Measurements from ENCODE around the gene SOX1.

Gene SOX1

DNA sequence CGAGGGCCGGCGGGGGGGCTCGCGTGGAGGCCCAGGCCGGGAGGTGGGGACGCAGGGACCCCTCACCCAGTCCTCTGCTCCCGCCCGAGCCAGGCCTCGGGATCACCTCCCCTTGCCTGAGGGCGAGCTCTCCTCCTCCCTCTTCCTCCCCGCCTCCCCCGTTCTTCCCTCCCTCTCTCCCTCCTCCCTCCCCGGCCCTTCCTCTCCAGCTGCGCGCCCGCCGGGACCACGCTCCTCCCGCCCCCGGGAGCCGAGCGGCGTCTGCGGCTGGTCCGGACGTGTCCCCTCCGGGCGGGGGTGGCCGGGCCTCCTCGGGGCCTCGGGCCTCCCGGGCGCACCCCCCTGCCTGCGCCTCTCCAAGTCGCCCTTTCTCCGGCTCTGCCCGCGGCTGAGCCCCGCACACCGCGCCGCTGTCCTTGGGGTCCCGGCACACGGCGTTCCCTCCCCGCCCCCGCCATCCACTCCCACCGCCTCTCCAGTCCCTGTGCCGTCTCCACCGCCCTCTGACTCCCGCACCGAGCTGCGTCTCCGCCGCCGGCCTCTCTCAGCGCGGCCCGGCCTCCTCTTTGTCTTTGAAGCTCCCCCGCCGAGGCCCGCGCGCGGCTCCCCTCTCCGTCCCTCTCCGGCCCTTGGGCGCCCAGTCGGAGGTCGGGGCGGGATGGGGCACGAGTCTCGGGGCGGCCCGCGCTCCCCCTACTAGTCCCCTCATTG, 5.7 kb downstream of the SOX1 start:
- no peak for DNase-seq (ENCODE audit: low read depth in 3 of 3)

GRCh38 chr13:112073245-112074138, 6.5 kb downstream of the SOX1 start:
- DNase-seq (ENCODE audit: low read depth in 3 of 3), result no peak

- DNase-seq (ENCODE audit: low read depth in 3 of 3), result no peak
Observed at GRCh38 chr13:112074139-112074865, 7.4 kb downstream of the SOX1 start.

DNA sequence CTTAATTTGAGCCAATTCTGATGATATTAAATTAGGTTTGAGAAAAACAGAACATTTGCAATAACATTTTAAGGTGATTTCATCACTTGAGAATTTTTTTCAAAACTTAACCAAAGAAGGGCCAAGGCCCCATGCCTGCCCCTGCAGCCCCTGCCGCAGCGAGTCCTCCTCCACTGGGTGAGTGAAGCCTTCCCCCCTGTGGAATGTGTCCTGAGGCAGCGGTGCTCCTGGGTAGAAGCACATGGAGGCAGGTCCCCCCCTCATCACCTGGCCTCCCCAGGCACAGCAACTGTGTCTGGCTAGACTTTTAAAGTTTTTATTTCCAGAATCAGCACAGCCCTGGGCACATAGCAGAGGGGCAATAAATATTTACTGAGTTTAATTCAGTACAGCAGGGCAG, 10.8 kb downstream of the SOX1 start:
- no peak for DNase-seq (ENCODE audit: low read depth in 3 of 3)

GRCh38 chr13:112078216-112078615, 11.3 kb downstream of the SOX1 start:
- no peak for DNase-seq (ENCODE audit: low read depth in 3 of 3)

- no peak for DNase-seq (ENCODE audit: low read depth in 3 of 3)
Observed at GRCh38 chr13:112078879-112079531, 12.1 kb downstream of the SOX1 start.

DNA sequence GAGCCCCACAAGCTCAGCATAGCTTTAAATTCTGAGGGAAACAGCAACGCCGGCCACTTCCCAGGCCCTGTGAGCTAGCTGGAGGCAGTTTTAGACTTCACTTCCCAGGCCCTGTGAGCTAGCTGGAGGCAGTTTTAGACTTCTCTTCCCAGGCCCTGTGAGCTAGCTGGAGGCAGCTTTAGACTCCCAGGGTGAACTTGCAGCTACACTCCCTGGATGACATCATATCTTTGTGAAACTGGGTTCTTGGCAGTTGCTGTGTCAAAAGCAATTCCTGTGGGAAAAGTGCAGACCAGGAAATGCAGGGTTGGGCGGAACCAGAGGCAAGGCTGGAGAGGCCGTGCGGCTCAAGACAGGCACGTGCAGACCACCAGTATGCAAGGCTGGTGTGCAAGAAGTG, 12.7 kb downstream of the SOX1 start:
- no peak for DNase-seq (ENCODE audit: low read depth in 3 of 3)

- no peak for DNase-seq (ENCODE audit: low read depth in 3 of 3)
Observed at GRCh38 chr13:112083971-112084370, 17.0 kb downstream of the SOX1 start.

DNA sequence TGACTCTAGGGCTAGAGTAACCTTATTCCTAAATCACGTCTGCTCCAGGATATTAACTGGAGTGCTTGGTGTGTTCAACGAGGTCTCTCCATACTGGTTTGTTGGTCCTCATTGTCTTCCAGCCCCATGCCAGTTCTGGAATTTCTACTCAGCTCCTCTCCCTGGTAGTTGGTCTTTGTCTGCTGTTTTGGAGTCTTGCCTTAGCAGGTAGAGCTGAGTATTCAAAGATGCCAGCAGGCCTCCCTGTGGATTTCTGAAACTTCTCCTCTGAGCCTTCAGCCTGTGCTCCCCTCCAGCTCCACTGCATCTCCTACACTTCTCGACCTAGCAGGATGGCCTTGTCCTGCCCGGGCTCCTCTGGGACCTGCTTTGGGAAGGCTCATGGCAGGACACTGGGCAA, 25.5 kb downstream of the SOX1 start:
- DNase-seq (ENCODE audit: low read depth in 3 of 3), result no peak

DNA sequence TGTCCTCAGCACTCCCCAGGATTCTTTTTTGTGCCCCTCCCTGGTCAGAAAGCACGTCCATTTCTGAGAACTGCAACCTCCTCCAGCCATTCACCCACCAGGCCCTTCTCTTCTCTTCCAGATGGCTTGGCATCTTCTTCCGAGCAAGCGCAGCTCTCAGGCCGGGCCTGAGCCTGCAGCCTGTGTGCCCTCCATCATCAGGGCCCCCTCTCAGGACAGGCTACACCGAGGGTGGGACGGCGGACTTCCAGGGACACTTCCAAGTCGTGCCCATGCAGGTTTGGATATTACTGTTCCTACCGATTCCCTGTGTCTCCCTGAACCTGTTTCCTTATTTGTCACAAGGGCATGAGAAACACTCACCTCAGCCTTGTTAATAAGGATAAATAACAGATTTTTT, 28.4 kb downstream of the SOX1 start:
- DNase-seq (ENCODE audit: low read depth in 3 of 3), result no peak

DNA sequence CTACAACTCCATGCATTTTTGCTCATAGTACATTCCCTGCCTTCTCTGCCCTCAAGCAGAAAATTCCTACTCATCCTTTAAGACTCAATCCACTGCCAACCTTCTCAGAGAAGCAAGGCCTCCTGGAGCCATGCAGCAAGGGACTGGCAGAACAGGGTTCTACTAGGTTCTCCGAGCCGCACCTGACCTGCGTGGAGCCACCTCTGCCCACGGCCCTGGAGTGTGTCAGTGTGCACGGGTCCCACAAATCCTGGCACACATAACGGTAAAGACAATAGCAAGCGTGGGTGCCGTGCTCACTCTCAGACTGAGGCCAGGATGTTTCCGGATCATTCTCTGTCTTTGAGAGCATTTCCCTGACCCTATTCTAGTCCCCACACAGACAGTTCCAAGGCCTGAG, 30.0 kb downstream of the SOX1 start:
- DNase-seq (ENCODE audit: low read depth in 3 of 3), result no peak

DNA sequence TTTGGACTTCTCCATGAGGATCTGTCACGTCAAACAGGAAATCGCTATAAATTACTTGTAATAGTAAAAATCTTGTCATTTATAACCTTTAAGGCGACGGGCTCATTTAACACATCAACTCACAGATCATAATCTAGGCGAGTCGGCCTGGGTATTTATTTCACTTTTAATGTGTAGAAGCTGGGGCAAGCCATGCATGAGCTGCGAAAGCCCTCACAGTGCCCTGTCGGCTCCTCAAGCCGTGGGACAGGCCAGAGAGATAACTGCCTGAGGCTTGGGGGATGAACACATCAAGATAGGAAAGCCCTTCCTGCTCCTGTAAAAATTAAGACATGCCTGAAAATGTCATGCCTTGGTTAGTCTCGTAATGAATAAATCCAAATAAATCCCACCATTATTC, 30.8 kb downstream of the SOX1 start:
- DNase-seq (ENCODE audit: low read depth in 3 of 3), result no peak

- DNase-seq (ENCODE audit: low read depth in 3 of 3), result no peak
Observed at GRCh38 chr13:112098699-112099098, 31.8 kb downstream of the SOX1 start.

DNA sequence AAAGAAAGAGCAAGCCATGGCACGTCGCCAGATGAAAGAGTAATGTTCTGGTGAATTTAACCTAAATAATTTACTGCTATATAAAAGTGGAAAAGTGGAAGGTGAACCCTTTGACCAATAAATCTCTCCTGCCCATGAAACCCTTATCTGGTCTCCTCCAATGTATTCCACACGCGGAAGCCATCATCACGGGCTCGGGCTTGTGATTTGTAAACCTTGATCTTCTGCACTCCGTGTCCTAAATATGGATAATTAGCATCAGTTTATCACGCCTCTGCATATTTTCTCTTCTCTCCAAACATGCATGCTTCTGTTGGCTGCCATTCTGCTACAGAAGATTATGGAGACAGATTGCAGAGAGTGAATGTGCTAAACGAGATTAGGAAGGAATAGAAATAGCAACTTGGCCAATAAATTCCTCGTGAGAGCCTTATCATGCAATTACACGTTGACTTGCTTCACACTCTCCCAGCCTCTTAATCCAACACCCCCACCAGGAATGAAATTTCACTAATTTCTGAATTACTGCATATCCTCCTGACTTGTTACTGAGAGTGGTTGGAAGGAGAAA, 34.5 kb downstream of the SOX1 start:
- no peak for DNase-seq (ENCODE audit: low read depth in 3 of 3)

DNA sequence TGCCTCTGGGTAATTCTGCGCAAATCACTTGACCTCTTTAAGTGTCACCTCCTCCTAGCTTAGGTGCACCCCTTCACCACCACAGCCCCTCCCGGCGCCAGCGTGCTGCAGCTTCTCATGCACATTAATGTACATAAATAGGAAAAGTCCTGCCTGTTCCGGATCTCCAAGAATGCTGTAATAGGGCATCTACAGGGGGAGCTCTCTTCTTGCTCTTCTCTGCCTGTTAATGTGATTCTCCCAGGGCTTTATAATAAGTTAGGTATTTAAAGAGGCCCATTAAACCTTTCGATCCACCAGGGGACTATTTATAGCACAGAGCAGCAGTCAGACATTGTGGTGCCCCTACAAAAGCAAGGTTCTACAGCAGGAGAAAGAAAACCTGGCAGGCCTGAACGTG, 35.3 kb downstream of the SOX1 start:
- DNase-seq (ENCODE audit: low read depth in 3 of 3), result no peak

GRCh38 chr13:112103260-112103838, 36.4 kb downstream of the SOX1 start:
- no peak for DNase-seq (ENCODE audit: low read depth in 3 of 3)

DNA sequence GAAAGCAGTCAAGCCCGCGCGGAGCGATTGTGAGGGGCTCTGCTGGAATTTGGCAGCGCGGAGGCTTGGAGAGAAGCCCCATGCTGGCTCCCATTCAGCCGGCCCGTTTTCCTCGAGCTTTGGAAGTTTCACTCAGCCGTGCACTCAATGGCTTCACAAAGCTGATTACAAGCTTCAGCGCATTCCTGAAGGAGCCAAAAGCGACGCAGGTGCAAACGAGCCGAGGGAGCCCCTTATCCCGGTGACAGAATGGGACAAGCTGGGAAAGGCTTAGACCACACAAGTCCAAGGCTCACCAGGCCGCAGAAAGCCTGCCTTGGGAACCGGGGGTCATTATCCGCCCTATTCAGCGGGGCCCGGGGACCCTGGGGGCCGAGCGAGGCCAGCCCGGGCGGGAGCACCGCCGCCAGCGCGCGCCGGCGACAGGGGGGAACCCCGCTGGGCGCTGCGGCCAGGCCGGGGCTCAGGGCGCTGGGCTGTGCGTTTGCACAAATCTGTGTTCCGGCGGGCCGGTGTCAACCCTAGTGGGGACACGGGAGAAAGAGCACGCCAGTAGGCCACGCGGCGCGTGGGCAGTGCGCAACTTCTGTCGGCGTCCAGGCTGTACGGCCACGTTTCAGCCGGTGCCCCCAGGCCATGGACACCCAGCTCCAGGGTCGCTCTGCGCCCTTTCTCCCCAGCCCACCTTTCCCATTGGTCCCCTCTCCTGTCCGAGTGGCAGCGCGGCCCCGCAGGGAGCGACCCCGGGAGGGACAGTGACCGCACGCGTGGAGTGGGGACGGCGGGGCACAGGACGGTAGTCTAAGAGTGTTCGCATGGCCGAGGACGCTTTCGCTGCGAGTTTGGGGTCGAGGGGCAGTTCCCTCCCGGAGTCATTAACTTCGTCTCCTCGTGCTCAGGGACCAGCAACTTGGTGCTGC, 37.3 kb downstream of the SOX1 start:
- DNase-seq (ENCODE audit: low read depth in 3 of 3), result no peak

DNA sequence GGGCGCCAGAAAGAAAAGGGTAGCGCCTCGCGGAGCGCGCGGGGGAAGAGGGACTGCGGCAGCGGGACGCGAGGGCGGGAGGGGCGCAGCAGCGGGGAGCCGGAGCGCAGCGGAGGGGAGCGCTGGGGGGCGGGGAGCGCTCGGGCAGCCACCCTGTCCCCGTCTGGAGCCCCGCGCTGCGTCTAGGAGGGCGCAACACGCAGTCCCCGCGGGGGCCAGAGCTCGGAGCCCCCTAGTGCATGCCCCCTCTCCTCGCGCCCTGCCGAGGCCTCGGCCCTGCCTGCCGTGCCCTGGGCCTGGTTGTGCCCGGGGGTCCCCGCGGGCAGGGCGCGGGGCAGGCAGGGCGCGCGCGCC, 37.9 kb downstream of the SOX1 start:
- DNase-seq (ENCODE audit: low read depth in 3 of 3), result no peak

GRCh38 chr13:112105244-112105681, 38.3 kb downstream of the SOX1 start:
- no peak for DNase-seq (ENCODE audit: low read depth in 3 of 3)

GRCh38 chr13:112105892-112106291, 38.9 kb downstream of the SOX1 start:
- no peak for DNase-seq (ENCODE audit: low read depth in 3 of 3)
